ENCODE data around the gene RPL14. TPM values are rescaled to one million over a fixed set of nuclear protein-coding genes. Genes with fewer than 3 reads are reported as not detected.

Gene RPL14
- total RNA-seq, 2 donors from 2014 or later = 267 to 422 TPM

- no peak for DNase-seq (ENCODE audit: low spot score)
- Histone ChIP-seq H3K4me1 (replicated peaks) (no peaks in the 10 kb centered on the region), H3K36me3 (no peaks in the 10 kb centered on the region), H3K27me3 (replicated peaks; ENCODE audit: insufficient read depth) (no peaks in the 10 kb centered on the region), H3K9me3 (no peaks in the 10 kb centered on the region), H3K4me3 (no peak overlapping the region), H3K27ac (no peak overlapping the region)
- TF ChIP-seq CTCF (IDR thresholded peaks at IDR 0.05) (no peak), POLR2AphosphoS5 (IDR thresholded peaks at IDR 0.05) (no peak)
- 94% methylated on average over 1 of the region's 1 CpG for WGBS
- intact Hi-C loops (cut with DNase I) = no loop called here
Measured at GRCh38 chr3:40422861-40423260, 34.3 kb upstream of the RPL14 start.

GRCh38 chr3:40427045-40427669 is 30.0 kb upstream of the RPL14 start:
- 95% methylated on average over 8 of the region's 8 CpGs for WGBS
- no peak overlapping the region for H3K27ac ChIP-seq
- no peaks in the 10 kb centered on the region for H3K36me3 ChIP-seq
- H3K4me1 ChIP-seq (replicated peaks) = no peaks in the 10 kb centered on the region
- no peak for TF ChIP-seq CTCF (IDR thresholded peaks at IDR 0.05)
- TF ChIP-seq POLR2A (IDR thresholded peaks at IDR 0.05) = no peak
- no peak for TF ChIP-seq POLR2AphosphoS5 (IDR thresholded peaks at IDR 0.05)
- DNase-seq (ENCODE audit: low spot score) = no peak
- H3K9me3 ChIP-seq = no peaks in the 10 kb centered on the region
- H3K27me3 ChIP-seq (replicated peaks; ENCODE audit: insufficient read depth) = no peaks in the 10 kb centered on the region
- H3K4me3 ChIP-seq = no peak overlapping the region
- intact Hi-C loops (cut with DNase I) = no loop called here

GRCh38 chr3:40432793-40433192 is 24.3 kb upstream of the RPL14 start:
- intact Hi-C loops (cut with DNase I) = no loop called here
- WGBS = 74% methylated on average over 2 of the region's 2 CpGs
- Histone ChIP-seq H3K27ac (no peak overlapping the region), H3K4me3 (no peak overlapping the region), H3K9me3 (no peaks in the 10 kb centered on the region), H3K36me3 (no peaks in the 10 kb centered on the region), H3K27me3 (replicated peaks; ENCODE audit: insufficient read depth) (no peaks in the 10 kb centered on the region), H3K4me1 (replicated peaks) (no peaks in the 10 kb centered on the region)
- TF ChIP-seq POLR2AphosphoS5 (IDR thresholded peaks at IDR 0.05) (no peak), CTCF (IDR thresholded peaks at IDR 0.05) (no peak), POLR2A (IDR thresholded peaks at IDR 0.05) (no peak)
- DNase-seq (ENCODE audit: low spot score) = no peak

- TF ChIP-seq POLR2AphosphoS5 (IDR thresholded peaks at IDR 0.05) = no peak
- TF ChIP-seq POLR2A (IDR thresholded peaks at IDR 0.05) = no peak
- no peak for TF ChIP-seq CTCF (IDR thresholded peaks at IDR 0.05)
- no peak overlapping the region for H3K27ac ChIP-seq
- H3K4me1 ChIP-seq (replicated peaks) = no peaks in the 10 kb centered on the region
- WGBS = 73% methylated on average over 5 of the region's 5 CpGs
- no peaks in the 10 kb centered on the region for H3K27me3 ChIP-seq (replicated peaks; ENCODE audit: insufficient read depth)
- no peaks in the 10 kb centered on the region for H3K9me3 ChIP-seq
- DNase-seq (ENCODE audit: low spot score) = no peak
- no peaks in the 10 kb centered on the region for H3K36me3 ChIP-seq
- H3K4me3 ChIP-seq = no peak overlapping the region
- intact Hi-C loops (cut with DNase I) = no loop called here
Measured at GRCh38 chr3:40437889-40438288, 19.2 kb upstream of the RPL14 start.

- WGBS = 85% methylated on average over 9 of the region's 9 CpGs
- no peak for DNase-seq (ENCODE audit: low spot score)
- intact Hi-C loops (cut with DNase I) = no loop called here
Measured at GRCh38 chr3:40445062-40445461, 12.1 kb upstream of the RPL14 start.

More at GRCh38 chr3:40445062-40445461, 12.1 kb upstream of the RPL14 start:
- no peaks in the 10 kb centered on the region for H3K9me3 ChIP-seq
- no peak overlapping the region for H3K27ac ChIP-seq
- no peak for TF ChIP-seq POLR2A (IDR thresholded peaks at IDR 0.05)
- no peak for TF ChIP-seq CTCF (IDR thresholded peaks at IDR 0.05)
- TF ChIP-seq POLR2AphosphoS5 (IDR thresholded peaks at IDR 0.05) = no peak
- H3K4me1 ChIP-seq (replicated peaks) = no peaks in the 10 kb centered on the region
- H3K36me3 ChIP-seq = no peaks in the 10 kb centered on the region
- no peaks in the 10 kb centered on the region for H3K27me3 ChIP-seq (replicated peaks; ENCODE audit: insufficient read depth)
- H3K4me3 ChIP-seq = no peak overlapping the region

Data from prostate gland (tissue), 2 donors.